Muscle of back (tissue), 11 donors: ENCODE measurements around the gene BCAR1. TPM values are rescaled to one million over a fixed set of nuclear protein-coding genes. Genes with fewer than 3 reads are reported as not detected.
"Not testable (repeated sequence)": the region's sequence is repeated elsewhere in the genome, so short reads cannot be mapped to it uniquely, and the experiment has no call there.

Source experiments
- DNase-seq, 3 donors: peaks; one replicate each; pipeline versions ENCODE4 v3.0.0 to v3.0.0-alpha.2; 2013
- polyA plus RNA-seq, 10 donors: library from polyadenylated mRNA; unstranded; fragments of 120-200 nt; gene quantifications; one replicate each; pipeline ENCODE4 v1.2.1, GENCODE V29; 2013; ENCODE audit not compliant: insufficient read length in 10 of 10

The BCAR1 gene
- polyA plus RNA-seq, 10 donors, result 37.2 to 55.5 (median 44.1) TPM

- no peak for DNase-seq
These were observed 44.5 kb downstream of the BCAR1 start, which contains the start of gene CTRB2 for GRCh38 chr16:75206749-75207451. CTRB2 (minus strand) TSS chr16:75207161; CDS start chr16:75207141, 20 bp downstream.

DNA sequence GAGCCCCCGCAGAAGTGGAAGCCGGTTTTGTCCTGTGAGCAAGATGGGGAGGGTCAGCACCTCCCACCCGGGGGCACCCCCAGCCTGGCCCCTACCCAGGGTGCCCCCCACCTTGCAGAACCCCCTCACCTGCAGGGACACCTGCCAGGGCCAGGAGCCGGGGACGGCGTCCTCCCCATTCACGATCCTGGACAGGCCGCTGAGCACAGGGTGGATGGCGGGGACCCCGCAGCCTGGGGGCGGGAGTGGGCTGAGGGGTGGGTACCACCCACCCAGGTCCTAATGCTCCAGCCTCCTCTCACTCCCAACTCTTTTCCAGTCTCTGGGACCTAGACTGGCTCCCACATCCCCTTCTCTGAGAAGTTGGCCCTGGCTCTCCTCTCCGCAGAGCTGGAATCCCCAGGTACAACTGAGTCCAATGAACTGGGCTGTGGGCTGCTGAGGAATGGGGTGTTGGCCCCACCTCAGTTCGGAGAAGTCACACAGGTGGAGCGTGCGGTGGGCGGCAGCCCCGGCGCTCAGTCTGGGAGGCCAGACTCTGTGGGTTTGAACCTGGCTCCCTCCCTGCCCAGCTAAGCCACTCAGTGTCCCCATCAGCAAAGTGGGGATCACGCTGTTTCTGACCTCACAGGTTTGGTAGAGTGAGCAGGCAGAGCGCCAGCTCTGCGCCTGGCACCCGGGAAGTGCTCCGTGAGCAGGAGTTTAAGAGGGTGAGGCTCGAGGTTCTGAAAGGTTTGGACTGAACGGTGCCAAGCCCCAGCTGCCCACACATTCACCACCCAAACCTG lies 45.3 kb downstream of the BCAR1 start:
- not testable (repeated sequence) for DNase-seq

- not testable (repeated sequence) for DNase-seq
These were observed 46.0 kb downstream of the BCAR1 start for GRCh38 chr16:75205438-75205837.

DNA sequence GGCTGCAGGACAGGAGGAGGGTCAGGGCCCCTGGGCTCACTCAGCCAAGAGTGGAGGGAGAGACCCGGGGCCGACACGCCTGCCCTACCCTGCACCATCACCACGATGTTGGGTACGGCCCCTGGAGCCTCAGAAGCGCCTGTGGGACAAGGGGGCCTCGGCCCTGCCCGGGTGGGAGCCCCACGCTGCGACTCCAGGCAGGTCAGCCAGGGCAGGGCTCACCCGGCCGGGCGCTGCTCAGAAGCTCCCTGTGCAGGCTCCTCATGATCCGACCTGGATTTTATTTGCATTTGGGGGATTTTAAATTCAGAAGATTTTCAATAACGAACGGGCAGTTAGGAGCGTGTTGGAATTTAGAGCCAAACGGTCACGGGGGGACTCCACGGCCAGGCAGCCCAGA lies 46.5 kb downstream of the BCAR1 start:
- not testable (repeated sequence) for DNase-seq

GRCh38 chr16:75204410-75204758 lies 47.0 kb downstream of the BCAR1 start:
- DNase-seq, result no peak

- no peak for DNase-seq
These were observed 47.6 kb downstream of the BCAR1 start for GRCh38 chr16:75203667-75204409.

DNA sequence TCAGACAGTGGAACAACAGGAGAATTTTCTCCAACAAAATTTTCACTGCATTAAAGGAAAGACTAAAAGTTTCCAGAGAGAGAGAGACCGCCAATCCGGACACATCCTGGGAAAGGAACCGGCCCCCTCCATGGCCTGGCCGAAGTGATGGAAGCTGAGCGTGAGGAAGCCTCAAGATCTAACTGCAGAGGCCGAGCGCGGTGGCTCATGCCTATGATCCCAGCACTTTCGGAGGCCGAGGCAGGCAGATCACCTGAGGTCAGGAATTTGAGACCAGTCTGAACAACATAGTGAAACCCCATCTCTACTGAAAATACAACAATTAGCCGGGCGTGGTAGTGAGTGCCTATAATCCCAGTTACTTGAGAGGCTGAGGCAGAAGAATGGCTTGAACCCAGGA lies 48.3 kb downstream of the BCAR1 start:
- peak in 1 of 3 donors; percentile 30 for DNase-seq

GRCh38 chr16:75202069-75202590 lies 49.3 kb downstream of the BCAR1 start:
- no peak for DNase-seq

- peak in 1 of 3 donors; percentile 23 for DNase-seq
These were observed 53.3 kb downstream of the BCAR1 start for GRCh38 chr16:75198135-75198600.

DNA sequence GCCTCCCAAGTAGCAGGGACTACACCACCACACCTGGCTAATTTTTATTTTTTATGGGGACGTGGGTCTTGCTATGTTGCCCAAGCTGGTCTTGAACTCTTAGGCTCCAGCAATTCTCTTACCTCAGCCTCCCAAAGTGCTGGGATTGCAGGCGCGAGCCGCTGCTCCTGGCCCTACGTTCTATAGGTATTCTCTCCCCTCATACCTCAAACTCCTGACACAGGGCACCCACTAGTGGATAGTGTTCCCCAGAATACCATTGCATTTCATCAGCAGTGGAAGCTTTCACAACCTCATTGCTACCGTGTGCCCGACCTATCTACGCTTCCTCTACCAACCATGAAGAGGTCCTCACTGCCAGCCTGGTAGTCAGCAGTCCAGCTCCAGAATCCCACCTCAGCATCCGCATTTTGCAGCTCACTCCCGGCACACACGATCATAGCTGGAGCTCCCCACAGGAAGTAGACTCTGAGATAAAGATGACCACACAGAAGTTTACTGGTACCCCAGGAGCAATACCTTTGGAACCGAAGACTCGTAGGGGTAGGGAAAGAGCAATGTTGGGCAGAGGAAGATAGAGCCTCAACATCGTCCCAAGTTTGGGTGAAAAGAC lies 53.8 kb downstream of the BCAR1 start:
- DNase-seq, result no peak

DNA sequence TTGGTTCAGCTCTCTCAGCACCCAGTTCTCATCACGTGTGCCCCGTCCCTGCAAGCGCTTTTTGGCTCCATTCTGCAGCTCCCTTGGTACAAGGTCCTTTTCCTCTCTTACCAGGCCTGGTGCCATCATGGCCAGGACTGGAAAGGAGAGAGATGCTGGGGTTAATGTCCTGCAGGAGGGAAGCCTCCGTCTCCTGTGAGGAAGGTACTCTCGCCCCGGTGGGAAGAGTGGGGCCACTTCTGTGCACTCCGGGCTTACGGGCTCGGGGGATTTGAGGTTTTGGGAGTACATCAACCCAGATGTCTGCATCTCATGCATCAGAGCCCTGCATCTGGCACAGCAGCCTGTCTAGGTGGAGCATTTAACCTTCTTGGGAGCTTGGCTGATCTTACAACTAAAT lies 54.6 kb downstream of the BCAR1 start:
- no peak for DNase-seq

DNA sequence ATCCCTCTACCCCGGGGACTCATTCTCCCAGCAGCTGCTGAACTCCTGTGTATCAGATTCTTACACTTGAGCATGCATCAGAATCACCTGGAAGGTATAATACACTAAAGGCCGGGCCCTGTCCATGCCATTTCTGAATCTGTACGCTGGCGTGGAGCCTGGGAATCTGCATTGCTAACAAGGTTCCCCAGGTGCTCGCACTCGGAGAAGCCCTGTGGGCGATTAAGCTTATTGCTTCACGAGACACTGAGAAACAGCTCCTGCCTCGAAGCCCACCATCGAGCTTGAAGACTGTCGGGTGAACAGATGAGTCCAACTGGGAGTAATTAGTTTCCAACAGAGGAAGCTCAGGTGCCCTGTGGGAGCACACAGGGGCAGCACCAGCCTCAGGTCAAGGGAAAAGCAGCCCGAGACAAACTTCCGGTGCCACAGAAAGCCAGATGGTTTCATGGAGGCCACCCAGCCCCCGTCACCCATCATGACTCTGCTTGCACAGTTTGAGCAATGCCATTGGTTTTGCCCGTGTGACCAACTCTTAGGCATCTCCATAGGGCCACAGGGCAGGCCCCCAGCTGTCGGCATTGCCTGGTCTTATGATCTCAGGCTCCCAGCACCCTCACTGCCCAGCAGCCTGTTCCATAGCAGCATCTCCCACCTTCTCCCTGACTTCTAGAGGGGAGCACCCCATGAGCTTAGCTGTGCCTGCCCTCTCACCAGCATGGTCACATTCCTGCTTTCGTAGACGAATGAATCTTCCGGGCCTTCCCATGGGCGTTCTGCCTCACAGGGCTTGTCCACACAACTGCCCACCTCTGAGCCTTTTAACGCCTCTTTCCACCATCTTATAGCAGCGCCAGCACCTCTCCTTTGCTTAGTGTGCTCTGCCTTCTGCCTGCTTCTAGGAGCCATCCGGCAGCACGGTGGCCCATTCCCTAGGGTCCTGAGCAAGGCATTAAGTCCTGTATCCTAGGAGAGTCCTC lies 55.3 kb downstream of the BCAR1 start:
- DNase-seq, result no peak

DNA sequence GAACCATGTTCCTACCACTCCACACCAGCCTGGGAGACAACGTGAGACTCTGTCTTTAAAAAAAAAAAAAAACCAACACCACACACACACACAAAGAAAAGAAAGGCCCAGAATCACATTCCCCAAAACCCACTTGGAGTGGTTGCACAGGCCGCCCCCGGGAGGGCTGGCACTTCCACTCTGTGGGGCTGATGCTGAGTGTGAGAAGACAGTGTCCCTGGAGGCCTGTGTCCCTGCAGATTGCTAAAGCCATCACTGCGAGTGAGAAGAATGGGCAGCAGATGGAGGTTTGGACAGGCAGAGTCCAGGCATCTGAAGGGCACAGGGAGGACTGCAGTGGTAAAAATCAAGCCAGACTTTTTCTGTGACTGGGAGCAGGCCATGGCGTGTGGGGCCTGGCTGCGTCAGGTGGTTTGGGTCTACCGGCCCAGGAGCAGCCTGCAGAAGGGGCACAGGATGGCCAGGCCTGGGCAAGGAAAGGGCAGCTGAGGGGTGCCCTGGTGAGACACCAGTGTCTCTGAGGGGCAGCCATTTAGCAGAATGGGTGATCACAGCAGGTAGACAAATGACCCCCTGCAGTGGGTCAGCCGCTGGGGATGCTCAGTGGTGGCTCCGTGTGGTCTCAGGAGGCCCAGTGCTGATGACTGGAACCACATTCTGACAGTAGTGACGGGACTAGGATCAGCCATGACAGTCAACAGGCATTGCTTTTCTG lies 57.5 kb downstream of the BCAR1 start:
- DNase-seq, result no peak

DNA sequence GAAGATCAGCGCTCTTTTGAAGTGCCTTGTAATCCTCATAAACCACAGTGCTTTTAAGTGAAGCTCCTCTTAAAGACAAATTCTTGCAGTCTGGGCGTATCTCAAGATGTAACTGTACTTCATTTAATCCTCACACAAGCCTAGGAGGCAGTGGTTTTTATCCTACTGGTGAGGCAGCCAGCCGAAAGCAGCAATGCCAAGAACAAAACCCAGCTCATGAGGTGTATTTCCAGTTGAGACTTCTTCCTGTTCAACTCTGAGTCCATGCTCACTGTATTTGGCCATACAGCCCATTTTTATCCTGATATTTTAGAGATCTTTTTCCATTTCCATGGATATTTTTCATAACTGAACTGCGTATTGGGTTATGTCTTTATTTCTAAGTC lies 58.2 kb downstream of the BCAR1 start:
- DNase-seq, result no peak

GRCh38 chr16:75192606-75193264 lies 58.7 kb downstream of the BCAR1 start:
- DNase-seq, result no peak

GRCh38 chr16:75189638-75190245 lies 61.7 kb downstream of the BCAR1 start:
- DNase-seq, result no peak

DNA sequence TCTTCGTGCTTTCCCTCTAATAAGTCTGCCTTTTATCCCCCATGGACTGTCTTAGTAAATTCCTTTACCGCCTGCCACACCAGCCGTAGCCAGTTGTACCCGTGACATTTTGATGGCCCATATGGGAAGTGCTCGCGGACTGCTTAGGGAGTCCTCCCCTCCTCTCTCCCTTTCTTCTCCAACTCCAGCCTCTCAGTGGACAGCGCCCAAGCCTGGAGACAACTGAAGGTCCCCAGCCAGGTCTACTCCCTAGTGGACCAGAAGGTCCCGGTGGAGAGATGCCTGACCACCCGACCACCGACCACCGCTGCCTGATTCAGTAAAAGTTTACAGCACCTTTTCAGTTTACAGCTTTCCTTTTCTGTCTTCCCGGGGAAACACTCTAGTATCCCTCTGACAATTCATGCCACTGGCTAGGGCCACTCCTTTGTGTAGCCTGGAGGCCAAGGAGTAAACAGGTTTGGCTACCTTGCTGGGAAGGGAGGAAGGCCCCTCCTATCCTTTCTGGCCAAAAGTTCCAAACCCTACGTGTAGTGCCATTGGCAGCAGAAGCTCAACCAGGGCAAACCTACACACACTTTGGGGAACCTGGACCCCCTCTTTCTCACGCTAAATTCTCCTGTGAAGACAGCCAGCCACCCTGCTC lies 62.5 kb downstream of the BCAR1 start:
- DNase-seq, result no peak

- no peak for DNase-seq
These were observed 69.8 kb downstream of the BCAR1 start for GRCh38 chr16:75181630-75182029.
